ENCODE measurements around the gene SASH1.
"Not testable (repeated sequence)": the region's sequence is repeated elsewhere in the genome, so short reads cannot be mapped to it uniquely, and the experiment has no call there.

SASH1 gene

DNA sequence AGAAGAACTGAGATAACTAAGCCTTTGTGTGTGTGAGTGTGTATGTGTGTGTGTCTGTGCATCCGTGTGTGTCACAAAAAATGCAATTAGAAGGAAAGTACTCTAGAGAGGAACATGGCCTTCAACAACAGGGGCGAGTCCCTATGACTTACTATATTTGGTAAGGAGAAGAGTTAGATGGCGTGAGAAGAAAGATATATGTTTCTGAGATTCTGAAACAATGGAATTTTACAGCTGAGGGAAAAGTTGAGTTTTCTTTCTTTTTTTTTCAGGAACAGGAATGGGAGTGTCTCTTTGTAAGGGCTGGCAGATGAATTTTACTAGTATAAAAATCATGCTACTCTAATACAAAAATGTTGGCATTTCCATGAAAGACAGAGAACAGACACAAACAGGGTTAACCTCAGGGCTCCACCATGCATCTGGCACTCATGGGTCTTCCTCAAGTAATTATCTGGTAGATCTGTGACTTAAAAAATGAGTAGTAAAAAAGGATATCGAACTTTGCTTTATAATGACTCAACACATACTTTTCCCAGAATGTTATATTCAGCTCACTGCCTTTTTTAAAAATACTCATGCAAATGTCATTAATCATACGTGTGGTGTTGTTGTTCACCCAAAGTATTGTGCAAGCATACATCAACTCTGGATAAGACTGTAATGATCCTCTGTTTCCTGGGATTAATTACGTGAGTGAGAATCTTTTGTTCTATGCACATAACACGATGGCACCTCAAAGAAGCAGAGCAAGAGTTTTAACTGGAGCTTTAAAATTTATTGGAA lies 12.8 kb upstream of the SASH1 start:
- no peak for FAIRE-seq

- FAIRE-seq = no peak
Observed at GRCh38 chr6:148332088-148332487, 10.6 kb upstream of the SASH1 start.

GRCh38 chr6:148336901-148337300 lies 5.7 kb upstream of the SASH1 start:
- FAIRE-seq = no peak

GRCh38 chr6:148339766-148340165 lies 2.9 kb upstream of the SASH1 start:
- FAIRE-seq = no peak

DNA sequence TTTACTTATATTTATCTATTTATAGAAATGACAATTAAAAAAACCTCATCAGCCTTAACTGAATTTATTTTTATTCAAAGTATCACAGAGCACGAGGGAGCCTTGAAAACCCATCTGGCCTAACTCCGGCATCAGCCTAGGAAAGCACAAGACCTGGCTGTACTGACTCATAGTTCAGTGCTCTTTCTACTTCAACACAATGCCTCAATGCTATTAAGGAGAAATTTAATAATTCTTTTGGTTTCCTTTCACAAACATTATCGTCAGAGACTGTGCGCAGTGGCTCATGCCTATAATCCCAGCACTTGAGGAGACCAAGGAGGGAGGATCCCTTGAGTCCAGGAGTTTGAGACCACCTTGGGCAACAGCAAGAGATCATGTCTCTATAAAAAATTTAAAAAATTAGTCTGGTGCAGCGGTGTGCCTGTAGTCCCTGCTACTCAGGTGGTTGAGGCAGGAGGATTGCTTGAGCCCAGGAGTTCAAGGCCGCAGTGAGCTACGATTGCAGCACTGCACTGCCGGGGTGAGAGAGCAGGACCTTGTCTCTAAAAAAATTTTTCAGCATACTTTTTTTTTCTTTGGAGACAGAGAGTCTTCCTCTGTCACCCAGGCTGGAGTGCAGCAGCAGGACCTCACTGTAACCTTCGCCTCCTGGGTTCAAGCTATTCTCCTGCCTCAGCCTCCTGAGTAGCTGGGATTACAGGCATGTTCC lies 1.9 kb upstream of the SASH1 start:
- no peak for FAIRE-seq

DNA sequence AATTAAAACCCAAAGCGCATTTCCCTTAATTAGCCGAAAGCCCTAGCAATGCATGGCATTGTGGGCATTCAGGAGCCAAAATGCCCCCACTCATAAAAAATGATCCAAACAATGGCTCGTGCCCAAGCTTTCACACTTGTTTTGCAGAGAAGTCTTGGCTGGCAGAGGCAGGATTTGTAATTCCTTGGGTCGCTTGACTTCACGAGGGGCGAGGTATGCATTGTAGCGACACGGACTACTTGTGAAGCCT lies 613 bp upstream of the SASH1 start:
- no peak for FAIRE-seq

DNA sequence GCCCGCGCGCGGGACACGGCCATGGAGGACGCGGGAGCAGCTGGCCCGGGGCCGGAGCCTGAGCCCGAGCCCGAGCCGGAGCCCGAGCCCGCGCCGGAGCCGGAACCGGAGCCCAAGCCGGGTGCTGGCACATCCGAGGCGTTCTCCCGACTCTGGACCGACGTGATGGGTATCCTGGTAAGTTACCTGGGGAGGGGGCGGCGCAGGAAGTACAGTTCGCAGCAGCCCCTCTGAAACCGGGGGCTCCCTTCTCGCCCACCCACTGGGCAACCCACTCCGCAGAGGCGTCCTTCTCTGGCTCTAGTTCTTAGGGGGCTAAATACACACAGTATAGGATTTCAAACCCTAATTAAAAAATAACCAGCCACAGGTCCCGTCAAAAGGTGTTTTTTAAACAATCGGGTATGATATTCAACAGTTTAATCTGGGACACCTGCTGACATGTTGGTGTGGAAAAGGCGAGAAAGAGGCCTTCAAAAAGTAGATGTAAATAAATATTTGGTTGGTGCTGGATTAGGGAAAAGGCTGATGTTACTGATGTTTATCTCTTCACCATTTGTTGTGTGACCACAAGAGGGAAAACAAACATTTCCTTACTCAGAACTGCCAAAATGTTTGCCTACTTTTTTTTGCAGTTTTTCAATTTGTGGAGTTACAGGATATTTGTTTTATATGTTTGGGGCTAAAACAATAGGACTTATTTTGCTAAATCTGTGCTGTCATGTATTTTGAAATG lies 577 bp downstream of the SASH1 start:
- no peak for FAIRE-seq

- FAIRE-seq = no peak
Observed at GRCh38 chr6:148345176-148345575, 2.5 kb downstream of the SASH1 start.

- FAIRE-seq = no peak
Observed at GRCh38 chr6:148345578-148345977, 2.9 kb downstream of the SASH1 start.

- no peak for FAIRE-seq
Observed at GRCh38 chr6:148346681-148347440, 4.2 kb downstream of the SASH1 start.

DNA sequence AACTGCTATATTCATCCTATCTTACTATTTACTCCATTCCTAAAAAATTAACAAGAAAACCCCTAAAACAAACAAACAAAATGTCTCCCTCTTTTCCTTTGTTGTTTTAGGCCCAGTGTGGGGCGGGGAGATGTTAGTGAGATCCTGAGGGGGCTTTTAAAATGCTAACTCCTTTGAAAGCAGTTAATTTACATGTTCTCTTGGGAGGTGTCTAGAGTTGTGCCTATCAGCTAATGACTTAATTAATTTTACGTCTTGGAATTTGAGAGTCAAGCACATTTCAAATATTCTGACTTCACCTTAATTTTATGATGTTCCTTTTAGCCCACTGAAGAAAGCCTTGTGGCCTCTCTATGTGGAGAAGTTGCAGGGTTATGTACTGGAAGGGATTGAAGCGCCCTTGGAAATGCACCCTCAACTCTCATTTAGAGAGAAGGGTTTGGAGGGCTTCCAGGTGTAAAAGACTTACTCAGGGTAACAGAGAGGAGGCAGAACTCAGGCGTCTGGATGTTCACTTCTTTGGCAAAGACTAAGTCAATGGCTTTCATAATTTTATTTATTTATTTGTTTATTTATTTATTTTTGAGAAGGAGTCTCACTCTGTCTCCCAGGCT lies 4.9 kb downstream of the SASH1 start:
- FAIRE-seq = no peak

GRCh38 chr6:148348335-148348734 lies 5.7 kb downstream of the SASH1 start:
- no peak for FAIRE-seq

DNA sequence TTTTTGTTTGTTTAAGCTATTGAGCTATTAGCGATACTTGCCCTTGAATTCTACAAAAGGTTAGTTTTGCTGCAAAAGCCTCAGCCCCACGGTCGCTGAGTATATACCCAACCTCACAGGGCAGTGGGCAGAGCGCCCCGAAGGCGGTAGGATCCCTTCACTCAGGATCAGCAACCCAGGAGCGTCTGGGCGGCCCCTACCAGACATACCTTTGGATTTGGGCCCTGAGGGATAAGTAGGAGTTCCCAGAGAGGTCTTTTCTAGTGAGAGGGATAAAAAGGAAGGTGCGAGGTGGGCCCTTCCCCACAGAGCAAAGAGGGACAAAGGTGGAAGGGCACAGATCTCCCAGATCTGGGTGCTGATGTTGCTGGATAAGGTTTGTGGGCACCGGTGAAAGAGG lies 6.1 kb downstream of the SASH1 start:
- FAIRE-seq = no peak

- no peak for FAIRE-seq
Observed at GRCh38 chr6:148349466-148349865, 6.8 kb downstream of the SASH1 start.

DNA sequence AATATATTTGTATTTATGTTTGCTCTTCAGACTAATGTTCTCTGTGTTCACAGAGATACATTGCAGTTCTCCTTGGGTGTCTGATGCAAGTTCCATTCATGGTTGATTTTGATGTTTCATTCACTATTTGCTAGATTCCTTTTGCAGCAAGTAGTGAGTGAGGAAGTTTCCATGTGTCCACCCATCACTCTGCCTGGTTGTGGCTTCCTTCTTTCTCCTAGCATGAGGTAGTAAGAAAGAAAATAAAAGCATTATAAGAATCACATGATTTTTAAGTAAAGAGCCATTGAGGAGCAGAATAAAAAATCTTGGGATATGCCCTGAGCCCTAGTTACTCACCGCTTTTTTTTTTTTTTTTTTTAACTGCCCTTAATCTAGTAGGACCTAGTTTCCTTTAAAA lies 8.7 kb downstream of the SASH1 start:
- FAIRE-seq = no peak

- not testable (repeated sequence) for FAIRE-seq
Observed at GRCh38 chr6:148352421-148352820, 9.8 kb downstream of the SASH1 start.

DNA sequence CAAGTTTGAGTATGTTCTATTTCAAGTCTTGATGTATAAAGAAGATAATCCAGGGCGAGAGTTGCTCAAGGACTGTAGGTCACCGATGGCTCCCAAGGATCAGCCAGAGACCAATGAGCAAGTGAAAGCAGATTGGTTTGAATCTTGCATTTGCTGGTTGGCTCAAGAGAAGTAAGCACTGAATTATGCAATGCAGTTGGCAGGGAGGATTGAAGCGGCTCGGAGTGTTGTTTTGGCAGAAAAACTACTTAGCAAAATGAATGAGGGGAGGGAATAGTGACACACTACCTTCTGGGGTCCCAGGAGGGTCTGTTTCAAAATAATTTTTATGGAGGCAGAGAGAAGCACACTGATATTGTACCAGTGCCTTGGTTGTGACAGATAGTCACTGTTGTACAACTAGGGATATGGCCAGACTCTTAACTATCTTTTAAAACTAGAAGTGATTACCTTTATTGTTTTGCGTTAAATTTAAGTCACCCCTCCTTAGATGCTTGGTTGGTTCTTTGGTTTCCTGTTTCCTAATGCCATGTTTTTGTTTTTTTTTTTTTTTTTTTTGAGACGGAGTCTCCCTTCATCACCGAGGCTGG lies 15.7 kb downstream of the SASH1 start:
- no peak for FAIRE-seq

DNA sequence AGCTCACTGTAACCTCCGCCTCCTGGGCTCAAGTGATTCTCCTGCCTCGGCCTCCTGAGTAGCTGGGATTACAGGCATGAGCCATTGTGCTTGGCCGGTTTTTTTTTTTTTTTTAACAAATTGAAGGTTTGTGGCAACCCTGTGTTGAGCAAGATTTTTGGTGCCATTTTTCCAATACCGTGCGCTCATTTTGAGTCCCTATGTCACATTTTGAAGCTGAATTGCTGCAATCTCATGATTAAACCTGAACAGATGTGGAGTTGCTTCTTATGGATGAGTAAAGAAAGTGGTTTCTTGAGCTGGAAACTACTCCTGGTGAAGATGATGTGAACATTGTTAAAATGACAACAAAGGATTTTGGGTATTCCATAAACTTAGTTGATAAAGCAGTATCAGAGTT lies 16.6 kb downstream of the SASH1 start:
- FAIRE-seq = no peak

DNA sequence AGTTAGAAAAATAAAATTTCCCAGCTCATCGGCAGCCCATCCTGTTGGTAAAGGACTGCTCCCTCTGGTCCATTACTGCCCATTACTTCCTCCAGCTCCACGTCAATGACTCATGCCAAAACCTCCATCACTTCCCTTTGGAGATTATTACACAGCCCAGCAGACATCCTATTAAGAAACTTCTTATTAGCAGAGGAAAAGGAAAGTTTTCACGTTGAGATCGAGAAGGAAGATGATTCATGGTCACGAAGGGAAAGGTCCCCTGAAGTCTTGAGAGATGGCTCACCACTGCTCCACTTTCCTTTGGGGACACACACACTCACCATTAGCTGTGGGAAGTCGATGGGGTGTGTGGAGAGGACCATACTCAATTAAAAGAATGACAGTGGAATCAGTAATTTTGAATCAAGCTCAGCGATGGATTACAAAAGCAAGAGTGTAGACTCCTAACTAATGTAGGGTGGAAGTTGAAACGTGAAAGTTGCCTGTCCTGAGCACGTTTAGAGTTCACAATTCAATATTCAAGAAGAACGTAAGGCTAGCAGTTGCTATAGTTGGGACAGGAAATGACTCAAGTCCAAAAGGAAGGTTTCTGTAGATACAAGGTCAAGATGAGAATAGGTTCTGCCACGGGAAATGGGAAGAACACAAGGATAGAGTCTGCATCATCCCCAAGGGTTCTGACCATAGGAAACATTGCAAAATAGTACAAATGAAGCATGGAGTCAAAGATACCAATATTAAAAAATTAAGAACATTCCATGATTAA lies 21.6 kb downstream of the SASH1 start:
- no peak for FAIRE-seq

DNA sequence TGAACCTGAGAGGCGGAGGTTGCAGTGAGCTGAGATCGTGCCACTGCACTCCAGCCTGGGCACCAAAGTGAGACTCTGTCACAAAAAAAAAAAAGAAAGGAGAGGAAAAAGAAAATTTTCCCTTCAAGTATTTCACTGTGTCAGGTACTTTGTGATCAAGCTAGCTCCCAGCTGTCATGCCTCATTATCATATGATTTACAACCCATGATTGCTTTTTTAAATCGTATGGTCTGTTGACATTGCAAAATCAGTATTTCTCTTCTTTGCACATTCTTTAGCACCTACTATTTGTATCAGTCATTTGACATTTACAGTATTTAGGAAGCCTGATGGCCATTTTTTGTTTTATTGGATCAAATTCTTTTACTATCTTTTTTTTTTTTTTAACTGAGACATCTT lies 22.4 kb downstream of the SASH1 start:
- no peak for FAIRE-seq

GRCh38 chr6:148367411-148368024 lies 24.9 kb downstream of the SASH1 start:
- no peak for FAIRE-seq
